Measurements from ENCODE around the gene HAL.
A peak's percentile ranks its signal among the peaks of the same experiment; 100 is the strongest.

Gene HAL, protein sequence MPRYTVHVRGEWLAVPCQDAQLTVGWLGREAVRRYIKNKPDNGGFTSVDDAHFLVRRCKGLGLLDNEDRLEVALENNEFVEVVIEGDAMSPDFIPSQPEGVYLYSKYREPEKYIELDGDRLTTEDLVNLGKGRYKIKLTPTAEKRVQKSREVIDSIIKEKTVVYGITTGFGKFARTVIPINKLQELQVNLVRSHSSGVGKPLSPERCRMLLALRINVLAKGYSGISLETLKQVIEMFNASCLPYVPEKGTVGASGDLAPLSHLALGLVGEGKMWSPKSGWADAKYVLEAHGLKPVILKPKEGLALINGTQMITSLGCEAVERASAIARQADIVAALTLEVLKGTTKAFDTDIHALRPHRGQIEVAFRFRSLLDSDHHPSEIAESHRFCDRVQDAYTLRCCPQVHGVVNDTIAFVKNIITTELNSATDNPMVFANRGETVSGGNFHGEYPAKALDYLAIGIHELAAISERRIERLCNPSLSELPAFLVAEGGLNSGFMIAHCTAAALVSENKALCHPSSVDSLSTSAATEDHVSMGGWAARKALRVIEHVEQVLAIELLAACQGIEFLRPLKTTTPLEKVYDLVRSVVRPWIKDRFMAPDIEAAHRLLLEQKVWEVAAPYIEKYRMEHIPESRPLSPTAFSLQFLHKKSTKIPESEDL

DNA sequence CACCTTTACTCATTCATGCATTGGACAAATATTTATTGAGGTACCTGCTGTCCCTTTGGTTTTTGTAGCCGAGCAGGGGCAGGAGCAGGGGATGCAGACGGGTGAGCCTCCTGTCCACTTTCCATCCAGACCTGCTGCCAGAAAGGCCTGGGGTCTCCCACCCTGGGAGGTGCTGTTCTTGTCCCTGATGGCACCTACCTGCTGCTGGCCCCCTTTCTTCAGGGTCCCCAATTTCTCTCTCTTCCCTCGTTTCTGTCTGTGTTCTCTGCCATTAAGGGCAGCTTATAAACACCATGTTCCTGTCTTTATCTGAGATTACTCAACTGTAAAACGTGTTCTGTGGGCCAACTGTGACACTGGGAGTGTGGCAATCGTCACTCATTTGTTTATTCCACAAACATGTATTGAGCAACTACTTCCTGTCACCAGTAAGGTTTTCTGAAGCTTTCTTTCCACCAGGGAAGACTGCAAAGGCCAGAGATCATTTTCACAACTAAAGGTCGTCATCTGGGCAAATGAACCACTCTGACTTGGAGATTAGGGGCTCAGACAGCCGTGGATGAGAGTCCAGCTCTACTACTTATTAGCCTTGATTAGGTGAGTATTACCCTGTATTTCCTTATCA, at the start of gene HAL:
Gene HAL (minus strand): TSS at position 311 of the 625 bp plus-strand sequence. CDS start 434 bp downstream, outside the sequence.
- TF ChIP-seq Cebpa-rat (IDR thresholded peaks at IDR 0.05), result peak; percentile 57 to 95 (median 86); a peak in 19 of 22 replicates
- peak within 1 kb of the TSS in 8 of 10 experiments; percentile 14 to 52 (median 22); a peak in 11 of 20 replicates for H3K4me3 ChIP-seq
- peaks cover 9 to 49% (median 22%) of the 10 kb centered on the region in 11 experiments; a peak in 21 of 22 replicates for H3K36me3 ChIP-seq
- no peaks in the 10 kb centered on the region for H3K27me3 ChIP-seq
- peak within 1 kb of the TSS; percentile 19 to 97 (median 82); a peak in 20 of 22 replicates for H3K4me2 ChIP-seq
- H4K20me1 ChIP-seq, result no peaks in the 10 kb centered on the region
- peak within 1 kb of the TSS; percentile 17 to 76 (median 62); a peak in 20 of 22 replicates for H3K9ac ChIP-seq
- 0 out of 22 replicates have a peak, but pooled peaks cover 0 to 6% (median 0%) of the 10 kb centered on the region in 11 experiments for H3K9me3 ChIP-seq (replicated peaks in 1 of 11)
- peak within 1 kb of the TSS; percentile 60 to 91 (median 81) for H3K27ac ChIP-seq
- peaks cover 7 to 61% (median 43%) of the 10 kb centered on the region in 10 experiments for H3K4me1 ChIP-seq

DNA sequence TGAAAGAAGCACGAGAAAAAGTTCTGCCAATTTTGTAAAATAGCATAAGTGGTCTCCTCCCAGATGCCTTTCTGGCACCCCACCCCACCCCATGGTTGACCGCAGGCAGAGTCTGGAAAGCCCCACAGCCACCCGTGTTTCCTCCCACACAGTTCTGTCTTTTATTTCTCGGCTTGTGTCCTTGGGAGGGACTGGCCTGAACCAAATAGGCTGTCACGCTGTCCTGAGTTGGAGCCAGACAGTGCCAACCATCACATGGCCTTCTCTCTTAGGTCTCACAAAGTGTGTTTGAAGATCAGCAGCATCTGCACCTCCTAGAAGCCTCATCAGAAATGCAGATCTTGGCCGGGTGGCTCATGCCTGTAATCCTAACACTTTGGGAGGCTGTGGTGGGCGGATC, 49.4 kb upstream of the HAL start:
- Histone ChIP-seq H3K4me1 (peaks cover 32 to 67% (median 56%) of the 10 kb centered on the region in 10 experiments), H3K27ac (peak overlapping the region in 7 of 11 experiments; percentile 56 to 71 (median 61); a peak in 9 of 22 replicates), H3K9me3 (replicated peaks in 1 of 11) (peaks cover 0 to 20% (median 0%) of the 10 kb centered on the region in 11 experiments; a peak in 6 of 22 replicates), H3K36me3 (no peaks in the 10 kb centered on the region), H4K20me1 (no peaks in the 10 kb centered on the region), H3K4me2 (peak overlapping the region; percentile 69 to 89 (median 75)), H3K9ac (peak overlapping the region in 1 of 11 experiments; percentile 17; a peak in 1 of 22 replicates), H3K27me3 (no peaks in the 10 kb centered on the region), H3K4me3 (no peak overlapping the region)
- no peak for TF ChIP-seq Cebpa-rat (IDR thresholded peaks at IDR 0.05)

DNA sequence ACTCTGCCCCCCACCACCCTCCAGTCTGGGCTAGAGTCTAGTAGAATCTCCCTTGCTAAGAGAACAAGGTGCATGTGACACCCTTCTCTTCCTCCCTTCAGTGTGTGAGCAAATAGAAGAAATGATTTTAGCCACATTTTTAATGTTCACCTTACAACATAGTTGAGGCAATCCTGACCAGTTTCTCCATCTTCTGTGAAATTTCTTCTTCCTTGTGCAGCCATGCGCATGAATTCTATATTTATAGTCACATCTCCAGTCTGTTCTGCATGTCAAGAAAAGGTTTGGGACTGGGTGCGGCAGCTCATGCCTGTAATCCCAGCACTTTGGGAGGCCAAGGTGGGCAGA, 48.8 kb upstream of the HAL start:
- H3K9me3 ChIP-seq (replicated peaks in 1 of 11), result peaks cover 0 to 22% (median 0%) of the 10 kb centered on the region in 11 experiments; a peak in 5 of 22 replicates
- peak overlapping the region in 2 of 10 experiments; percentile 2 to 11; a peak in 2 of 20 replicates for H3K4me3 ChIP-seq
- H3K4me2 ChIP-seq, result peak overlapping the region; percentile 69 to 89 (median 75)
- H3K27ac ChIP-seq, result peak overlapping the region in 10 of 11 experiments; percentile 28 to 71 (median 58); a peak in 18 of 22 replicates
- no peaks in the 10 kb centered on the region for H3K36me3 ChIP-seq
- peak overlapping the region in 6 of 11 experiments; percentile 18 to 38 (median 25); a peak in 7 of 22 replicates for H3K9ac ChIP-seq
- TF ChIP-seq Cebpa-rat (IDR thresholded peaks at IDR 0.05), result no peak
- no peaks in the 10 kb centered on the region for H4K20me1 ChIP-seq
- peaks cover 32 to 66% (median 56%) of the 10 kb centered on the region in 10 experiments for H3K4me1 ChIP-seq
- no peaks in the 10 kb centered on the region for H3K27me3 ChIP-seq

DNA sequence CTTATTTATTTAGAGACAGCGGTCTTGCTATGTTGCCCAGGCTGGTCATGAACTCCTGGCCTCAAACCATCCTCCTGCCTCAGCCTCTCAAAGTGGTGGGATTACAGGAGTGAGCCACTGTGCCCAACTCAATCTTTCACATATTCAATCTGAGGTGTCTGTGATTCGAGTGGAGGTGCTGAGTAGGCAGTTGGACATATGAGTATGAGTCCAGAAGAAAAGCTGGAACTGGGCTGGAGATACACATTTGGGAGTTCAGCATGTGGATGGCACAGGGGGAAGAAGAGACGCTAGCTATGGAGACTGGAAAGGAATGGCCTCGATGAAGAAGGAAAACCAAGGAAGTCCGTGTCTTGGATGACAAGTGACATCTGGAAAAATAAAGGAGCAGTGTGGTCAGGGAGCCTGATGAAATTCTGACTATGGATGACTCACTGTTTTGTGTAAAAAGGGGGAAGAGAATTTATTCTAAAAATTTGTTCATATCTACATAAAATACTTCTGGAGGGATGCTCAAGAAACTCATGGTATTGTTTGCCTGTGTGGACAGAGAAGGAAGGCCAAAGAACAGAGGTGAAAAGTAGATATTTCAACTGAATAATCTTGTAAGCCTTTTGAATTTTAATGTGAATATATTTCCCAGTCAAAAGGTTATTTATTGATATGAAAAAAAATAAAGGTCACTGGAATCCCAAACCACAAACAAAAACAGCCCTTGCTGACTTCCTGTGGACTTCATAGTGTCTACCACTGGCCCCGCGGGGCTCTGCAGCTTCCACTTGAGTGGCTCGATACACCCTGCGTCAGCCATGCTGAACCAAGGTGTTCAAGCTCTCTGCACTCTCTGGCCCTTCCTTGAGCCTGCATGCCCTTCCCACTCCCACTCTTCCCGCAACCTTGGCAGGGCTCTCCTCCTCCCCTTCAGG, 48.1 kb upstream of the HAL start:
- Histone ChIP-seq H4K20me1 (no peaks in the 10 kb centered on the region), H3K27me3 (no peaks in the 10 kb centered on the region), H3K36me3 (no peaks in the 10 kb centered on the region), H3K9me3 (replicated peaks in 1 of 11) (peaks cover 0 to 26% (median 0%) of the 10 kb centered on the region in 11 experiments; a peak in 4 of 22 replicates), H3K4me1 (peaks cover 32 to 60% (median 54%) of the 10 kb centered on the region in 10 experiments), H3K4me2 (peak overlapping the region; percentile 69 to 89 (median 75)), H3K4me3 (peak overlapping the region in 2 of 10 experiments; percentile 2 to 11; a peak in 2 of 20 replicates), H3K27ac (peak overlapping the region; percentile 4 to 71 (median 57); a peak in 19 of 22 replicates), H3K9ac (peak overlapping the region in 6 of 11 experiments; percentile 18 to 38 (median 25); a peak in 9 of 22 replicates)
- no peak for TF ChIP-seq Cebpa-rat (IDR thresholded peaks at IDR 0.05)

DNA sequence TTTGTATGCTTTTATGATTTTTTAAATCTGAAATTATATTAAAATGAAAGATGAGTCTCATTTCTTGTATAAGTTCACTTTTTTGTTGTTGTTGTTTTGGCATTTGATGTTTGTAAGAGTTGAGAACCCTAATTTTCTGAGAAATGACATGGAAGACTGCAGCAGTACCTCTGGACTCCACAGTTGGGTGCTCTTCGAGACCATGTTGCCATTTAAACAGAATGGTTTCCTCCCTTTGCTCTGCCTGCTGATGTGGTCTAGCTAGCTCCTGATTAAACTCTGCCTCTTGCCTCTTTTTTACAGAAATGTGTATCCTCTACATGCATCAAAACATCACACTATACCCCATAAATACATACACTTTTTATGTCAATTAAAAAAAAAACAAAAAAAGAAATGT, 45.0 kb upstream of the HAL start:
- peak overlapping the region in 1 of 11 experiments; percentile 12; a peak in 1 of 22 replicates for H3K27ac ChIP-seq
- H3K9ac ChIP-seq, result no peak overlapping the region
- H3K4me3 ChIP-seq, result no peak overlapping the region
- H4K20me1 ChIP-seq, result no peaks in the 10 kb centered on the region
- no peaks in the 10 kb centered on the region for H3K36me3 ChIP-seq
- H3K9me3 ChIP-seq (replicated peaks in 1 of 11), result peaks cover 0 to 42% (median 8%) of the 10 kb centered on the region in 11 experiments; a peak in 11 of 22 replicates
- H3K27me3 ChIP-seq, result no peaks in the 10 kb centered on the region
- H3K4me1 ChIP-seq, result peaks cover 26 to 58% (median 49%) of the 10 kb centered on the region in 10 experiments
- no peak for TF ChIP-seq Cebpa-rat (IDR thresholded peaks at IDR 0.05)
- H3K4me2 ChIP-seq, result no peak overlapping the region

DNA sequence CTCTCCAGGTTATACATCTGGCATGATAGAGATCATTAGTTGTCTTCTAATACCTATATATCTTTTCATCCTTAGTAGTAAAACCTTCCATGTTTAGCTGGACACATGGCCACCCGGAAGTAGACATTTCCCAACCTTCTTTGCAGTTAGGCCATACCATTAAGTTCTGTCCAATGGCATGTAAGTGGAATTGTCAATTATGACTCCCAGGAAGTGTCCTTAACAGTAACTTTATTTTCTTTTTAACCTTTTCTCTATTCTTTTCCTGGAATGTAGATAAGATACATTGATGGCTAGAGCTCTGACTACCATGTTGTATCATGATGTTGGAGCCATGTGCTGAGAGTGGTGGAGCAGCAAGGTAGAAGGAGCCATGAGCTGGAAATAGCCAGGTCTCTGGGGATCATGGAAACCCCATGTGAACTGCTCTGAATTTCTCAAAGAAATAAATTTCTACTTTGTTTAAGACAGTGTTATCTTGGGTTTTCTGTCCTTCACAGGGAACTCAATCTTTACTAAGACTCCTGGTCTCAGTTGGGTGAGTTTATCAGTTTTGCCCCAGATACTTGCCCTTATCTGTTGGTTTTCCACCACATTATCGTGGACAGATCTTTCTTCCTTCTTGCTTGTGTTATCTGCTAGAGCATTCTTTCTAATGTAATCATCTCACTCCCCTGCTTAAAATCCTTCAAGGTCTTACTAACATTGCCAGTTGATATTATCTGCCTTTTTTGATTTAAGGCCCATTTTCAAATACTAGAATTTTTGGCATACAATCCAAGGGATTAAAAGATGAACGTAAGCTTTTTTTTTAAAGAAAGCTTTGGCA, 44.4 kb upstream of the HAL start:
- Histone ChIP-seq H3K4me2 (peak overlapping the region in 2 of 11 experiments; percentile 9 to 21; a peak in 2 of 22 replicates), H3K9me3 (replicated peaks in 1 of 11) (peaks cover 0 to 42% (median 8%) of the 10 kb centered on the region in 11 experiments; a peak in 11 of 22 replicates), H3K27me3 (no peaks in the 10 kb centered on the region), H4K20me1 (no peaks in the 10 kb centered on the region), H3K36me3 (no peaks in the 10 kb centered on the region), H3K4me1 (peaks cover 23 to 54% (median 45%) of the 10 kb centered on the region in 10 experiments), H3K4me3 (no peak overlapping the region), H3K27ac (peak overlapping the region in 5 of 11 experiments; percentile 9 to 88 (median 17); a peak in 5 of 22 replicates), H3K9ac (no peak overlapping the region)
- TF ChIP-seq Cebpa-rat (IDR thresholded peaks at IDR 0.05), result no peak

DNA sequence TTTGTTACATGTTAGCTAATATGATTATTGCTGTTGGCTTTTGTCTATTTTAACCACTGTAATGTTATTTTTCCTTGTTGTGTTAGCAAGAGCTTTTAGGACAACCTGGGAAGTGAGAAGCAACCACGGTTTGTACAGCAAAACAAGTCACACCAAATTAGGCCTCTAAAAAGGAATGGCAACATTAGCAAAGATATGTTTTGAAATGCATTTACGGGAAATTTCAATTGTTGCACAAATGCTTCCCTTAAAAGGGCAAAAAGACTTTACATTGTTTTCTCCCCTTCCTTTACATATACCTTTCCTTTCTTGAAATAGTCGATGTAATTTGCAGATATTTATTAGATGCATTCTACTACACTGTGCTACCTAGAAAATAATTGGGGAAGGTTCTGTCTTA, 43.4 kb upstream of the HAL start:
- no peak for TF ChIP-seq Cebpa-rat (IDR thresholded peaks at IDR 0.05)
- H3K4me2 ChIP-seq, result no peak overlapping the region
- peaks cover 0 to 2% (median 0%) of the 10 kb centered on the region in 11 experiments; a peak in 2 of 22 replicates for H3K27me3 ChIP-seq

More for the DNA sequence above, 43.4 kb upstream of the HAL start:
- Histone ChIP-seq H3K9me3 (replicated peaks in 1 of 11) (peaks cover 0 to 42% (median 8%) of the 10 kb centered on the region in 11 experiments; a peak in 11 of 22 replicates), H3K4me3 (no peak overlapping the region), H3K27ac (peak overlapping the region in 3 of 11 experiments; percentile 46 to 91 (median 88); a peak in 5 of 22 replicates), H4K20me1 (peaks cover 0 to 4% (median 0%) of the 10 kb centered on the region in 11 experiments; a peak in 1 of 22 replicates), H3K9ac (no peak overlapping the region), H3K4me1 (peaks cover 16 to 44% (median 35%) of the 10 kb centered on the region in 10 experiments), H3K36me3 (no peaks in the 10 kb centered on the region)

Measured in BLaER1 treated with 17β-estradiol and CSF1 and Interleukin-3, amounts not matched to agents 10 nM and 100 nM (cell line).